Activated gamma-delta T cell treated with Interleukin-2 at 50 U/mL for 16 hours (primary cell): ENCODE results near the gene C12orf56.
"Not testable (repeated sequence)": the region's sequence is repeated elsewhere in the genome, so short reads cannot be mapped to it uniquely, and the experiment has no call there.

ENCODE experiments used
- DNase-seq: peaks from one replicate; pipeline ENCODE4 v3.0.0-alpha.2; 2020

C12orf56 gene

GRCh38 chr12:64385019-64385418 lies 5.5 kb downstream of the C12orf56 start:
- no peak for DNase-seq

- DNase-seq, result no peak
These were observed 6.9 kb downstream of the C12orf56 start for GRCh38 chr12:64383675-64384074.

DNA sequence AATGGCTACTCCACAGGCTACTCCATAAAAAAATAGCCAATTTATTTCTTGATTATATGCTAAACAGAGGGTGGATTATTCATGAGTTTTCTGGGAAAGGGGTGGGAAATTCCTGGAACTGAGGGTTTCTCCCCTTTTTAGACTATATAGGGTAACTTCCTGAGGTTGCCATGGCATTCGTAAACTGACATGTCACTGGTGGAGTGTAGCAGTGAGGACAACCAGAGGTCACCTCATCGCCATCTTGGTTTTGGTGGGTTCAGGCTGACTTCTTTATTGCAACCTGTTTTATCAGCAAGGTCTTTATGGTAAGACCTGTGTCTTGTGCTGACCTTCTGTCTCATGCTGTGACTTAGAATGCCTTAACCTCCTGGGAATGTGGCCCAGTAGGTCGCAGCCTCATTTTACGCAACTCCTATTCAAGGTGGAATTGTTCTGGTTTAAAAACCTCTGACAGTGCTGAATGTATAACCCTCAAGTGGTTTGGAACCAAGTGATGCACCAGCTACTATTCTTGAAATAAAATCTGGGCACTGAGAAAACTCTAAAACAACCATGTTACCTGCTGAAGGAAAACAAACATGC lies 27.7 kb downstream of the C12orf56 start:
- DNase-seq, result no peak

- not testable (repeated sequence) for DNase-seq
These were observed 29.4 kb downstream of the C12orf56 start for GRCh38 chr12:64361173-64361572.

DNA sequence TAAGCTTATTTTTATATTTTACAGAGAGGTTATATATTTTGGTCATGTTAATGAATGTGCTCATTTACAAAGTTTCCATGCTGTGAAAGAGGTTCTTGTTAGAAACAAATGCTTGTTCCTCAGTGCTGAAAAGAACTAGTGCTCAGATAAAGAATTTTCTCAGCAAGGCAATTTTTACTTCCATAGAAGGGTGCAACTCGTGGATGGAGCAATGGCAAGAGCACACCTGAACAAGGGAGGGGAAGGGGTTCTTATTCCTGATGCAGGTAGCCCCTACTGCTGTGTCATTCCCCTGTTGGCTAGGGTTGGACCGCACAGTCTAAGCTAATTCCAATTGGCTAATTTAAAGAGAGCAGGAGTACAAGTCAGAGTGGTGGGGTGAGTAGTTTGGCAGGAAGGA lies 34.3 kb downstream of the C12orf56 start:
- DNase-seq, result not testable (repeated sequence)

DNA sequence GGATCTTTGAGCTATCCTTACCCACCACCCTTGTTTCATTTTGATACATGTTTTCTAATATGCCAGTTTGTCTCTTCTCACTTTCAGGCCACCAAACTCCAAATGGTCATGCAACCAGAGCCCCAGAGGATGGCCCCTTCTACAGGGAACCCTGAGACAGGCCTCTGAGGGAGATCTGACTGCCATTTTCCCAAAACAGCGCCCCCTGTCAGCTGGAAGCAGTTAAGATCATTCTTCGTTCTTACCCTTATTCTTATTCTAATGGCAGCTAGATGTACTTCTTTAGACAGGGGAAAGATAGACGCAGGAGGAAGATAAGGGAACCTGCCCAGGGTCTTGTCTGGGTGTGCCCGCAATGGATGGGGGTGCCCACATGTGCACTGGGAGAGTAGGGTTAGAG lies 38.4 kb downstream of the C12orf56 start:
- no peak for DNase-seq

- DNase-seq, result no peak
These were observed 39.3 kb downstream of the C12orf56 start for GRCh38 chr12:64351265-64351664.

DNA sequence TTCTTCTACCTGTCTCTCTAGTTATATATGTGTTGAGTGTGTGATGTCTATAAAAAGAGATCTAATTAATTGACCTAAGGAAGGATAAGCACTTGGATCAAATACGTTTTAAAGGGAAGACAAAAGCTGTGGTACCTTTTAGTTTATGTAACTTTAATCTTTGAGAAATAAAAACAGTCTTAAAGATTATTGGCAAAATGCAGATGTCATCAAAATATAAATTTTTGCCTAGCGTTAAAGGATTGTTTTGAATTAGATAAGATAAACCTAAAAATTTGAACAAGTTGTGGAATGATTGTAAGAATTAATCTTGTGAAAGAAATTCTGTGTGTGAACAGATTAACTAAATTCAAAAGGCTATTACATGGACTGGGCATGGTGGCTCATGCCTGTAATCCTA lies 42.9 kb downstream of the C12orf56 start:
- DNase-seq, result no peak

- DNase-seq, result not testable (repeated sequence)
These were observed 45.9 kb downstream of the C12orf56 start for GRCh38 chr12:64344631-64345030.

- not testable (repeated sequence) for DNase-seq
These were observed 50.0 kb downstream of the C12orf56 start for GRCh38 chr12:64340546-64340945.

GRCh38 chr12:64335886-64336466 lies 54.6 kb downstream of the C12orf56 start:
- DNase-seq, result no peak

DNA sequence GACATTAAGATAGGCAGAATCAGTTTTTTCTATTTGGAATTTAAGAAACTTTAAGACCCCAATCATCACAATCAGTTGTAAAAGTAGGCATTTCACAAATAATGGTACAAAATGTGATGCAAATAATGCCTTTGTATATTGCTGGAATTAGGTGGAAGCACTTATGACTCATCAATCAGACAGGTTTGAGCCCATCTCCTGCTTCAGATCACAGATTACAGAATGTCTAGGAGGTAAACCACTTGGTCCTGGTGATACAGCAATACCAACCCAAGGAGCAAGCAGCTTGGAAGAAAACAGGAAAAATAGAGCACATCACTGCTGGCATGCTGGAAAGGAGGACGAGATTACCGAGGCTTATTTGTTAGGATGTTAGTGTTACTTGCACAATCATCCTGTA lies 57.6 kb downstream of the C12orf56 start:
- no peak for DNase-seq

GRCh38 chr12:64332296-64332695 lies 58.3 kb downstream of the C12orf56 start:
- no peak for DNase-seq

- not testable (repeated sequence) for DNase-seq
These were observed 61.4 kb downstream of the C12orf56 start for GRCh38 chr12:64329031-64329710.

GRCh38 chr12:64325055-64325454 lies 65.5 kb downstream of the C12orf56 start:
- no peak for DNase-seq

DNA sequence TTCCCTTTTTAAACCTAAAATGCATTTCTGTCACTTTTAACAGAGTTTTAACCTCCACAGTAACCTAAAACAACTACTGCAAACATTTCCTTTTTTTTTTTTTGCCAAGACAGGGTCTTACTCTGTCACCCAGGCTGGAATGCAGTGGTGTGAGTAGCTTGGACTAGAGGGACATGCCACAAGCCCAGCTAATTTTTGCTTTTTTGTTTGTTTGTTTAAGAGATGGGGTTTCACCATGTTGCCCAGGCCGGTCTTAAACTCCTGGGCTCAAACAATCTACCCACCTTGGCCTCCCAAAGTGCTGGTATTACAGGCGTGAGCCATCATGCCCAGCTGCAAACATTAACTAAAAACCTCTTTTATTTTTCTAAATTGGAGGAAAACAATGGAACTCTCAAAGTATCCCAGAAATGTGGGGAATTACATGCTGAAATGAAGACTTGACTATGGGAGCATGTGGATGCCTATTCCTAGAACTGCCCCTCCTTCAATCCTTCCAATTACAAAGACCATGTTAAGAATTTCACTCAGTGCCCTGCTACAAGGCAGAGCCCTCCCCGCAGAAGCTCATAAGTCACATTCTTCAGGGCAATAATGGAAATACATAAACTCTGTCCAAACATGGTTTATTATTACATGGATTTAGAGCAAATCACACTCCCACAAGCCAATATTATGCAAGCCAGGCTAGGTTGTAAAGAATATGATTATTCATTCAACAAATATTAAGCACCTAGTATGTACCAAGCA lies 66.9 kb downstream of the C12orf56 start:
- DNase-seq, result no peak

DNA sequence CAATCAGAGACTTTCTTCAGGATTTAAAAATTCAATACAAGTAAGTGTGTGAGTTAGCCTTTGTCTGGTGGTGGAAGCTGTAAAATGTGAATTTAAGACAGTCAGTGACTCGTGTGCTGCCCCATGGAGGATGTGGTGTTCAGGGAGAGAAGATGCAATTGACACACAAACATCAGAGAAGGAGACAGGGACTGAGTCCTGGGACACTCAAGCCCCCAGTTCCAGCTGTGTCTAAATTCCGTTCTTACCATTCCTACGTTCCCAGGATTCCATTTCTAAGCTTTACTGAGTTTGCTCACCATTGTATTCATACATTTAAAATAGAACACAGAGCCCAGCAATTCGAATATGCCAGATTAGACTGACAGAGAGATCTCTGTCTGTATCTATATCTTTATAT lies 67.6 kb downstream of the C12orf56 start:
- no peak for DNase-seq

DNA sequence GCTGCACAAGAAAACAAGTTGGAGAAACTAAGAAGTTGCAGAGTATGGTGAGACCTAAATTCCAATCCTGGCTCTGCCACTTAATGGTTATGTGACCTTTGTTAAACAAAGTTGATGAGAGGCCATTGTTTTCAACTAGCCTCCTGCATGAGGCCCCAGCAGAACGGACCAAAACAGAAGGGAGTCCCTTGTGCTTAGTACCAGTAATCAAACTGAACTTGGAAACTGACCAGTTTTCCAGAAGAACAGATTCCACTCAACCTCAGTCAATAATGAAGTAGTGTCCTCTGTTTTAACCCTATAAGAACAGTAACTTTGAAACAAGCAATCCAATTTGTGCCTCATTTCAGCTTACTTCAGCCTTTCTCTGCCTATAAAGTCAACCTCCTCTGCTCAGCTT lies 69.9 kb downstream of the C12orf56 start:
- no peak for DNase-seq

DNA sequence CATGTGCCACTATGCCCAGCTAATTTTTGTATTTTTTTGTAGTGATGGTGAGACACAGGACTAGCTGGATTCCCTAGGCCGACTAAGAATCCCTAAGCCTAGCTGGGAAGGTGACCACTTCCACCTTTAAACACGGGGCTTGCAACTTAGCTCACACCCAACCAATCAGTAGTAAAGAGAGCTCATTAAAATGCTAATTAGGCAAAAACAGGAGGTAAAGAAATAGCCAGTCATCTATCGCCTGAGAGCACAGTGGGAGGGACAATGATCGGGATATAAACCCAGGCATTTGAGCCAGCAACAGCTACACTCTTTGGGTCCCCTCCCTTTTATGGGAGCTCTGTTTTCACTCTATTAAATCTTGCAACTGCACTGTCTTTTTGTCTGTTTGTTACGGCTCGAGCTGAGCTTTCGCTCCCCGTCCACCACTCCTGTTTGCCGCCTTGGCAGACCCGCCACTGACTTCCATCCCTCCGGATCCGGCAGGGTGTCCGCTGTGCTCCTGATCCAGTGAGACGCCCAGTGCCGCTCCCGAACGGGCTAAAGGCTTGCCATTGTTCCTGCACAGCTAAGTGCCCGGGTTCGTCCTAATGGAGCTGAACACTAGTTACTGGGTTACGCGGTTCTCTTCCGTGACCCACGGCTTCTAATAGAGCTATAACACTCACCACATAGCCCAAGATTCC lies 70.9 kb downstream of the C12orf56 start:
- not testable (repeated sequence) for DNase-seq

DNA sequence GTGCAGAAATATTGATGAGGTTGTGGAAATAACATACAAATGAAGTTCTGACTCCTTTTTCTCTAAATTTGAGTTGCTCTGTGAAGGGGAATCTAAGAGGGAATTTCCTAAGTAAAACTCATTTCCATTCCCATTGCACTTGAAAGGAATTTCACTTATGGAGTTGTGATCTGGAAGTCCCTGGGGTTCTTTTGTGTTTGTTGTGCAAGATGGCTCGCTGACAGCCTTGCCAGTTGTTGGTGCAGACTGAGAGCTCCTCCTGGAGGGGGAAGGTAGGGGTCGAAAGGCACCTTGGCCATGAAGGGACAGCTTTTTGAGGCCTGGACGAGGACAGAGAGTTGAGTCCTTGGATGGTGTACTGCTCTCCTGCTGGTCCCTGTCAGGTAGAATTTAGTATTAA lies 72.0 kb downstream of the C12orf56 start:
- DNase-seq, result no peak

- no peak for DNase-seq
These were observed 78.7 kb downstream of the C12orf56 start for GRCh38 chr12:64311877-64312276.

GRCh38 chr12:64304571-64304970 lies 86.0 kb downstream of the C12orf56 start:
- no peak for DNase-seq

GRCh38 chr12:64299628-64300027 lies 90.9 kb downstream of the C12orf56 start:
- DNase-seq, result no peak
